AG10803 (cell line): Measurements from ENCODE around the gene ARHGAP15.

Source experiments
- DNase-seq: peaks from one replicate; pipeline ENCODE4 v3.0.0; 2010; ENCODE audit warnings: low read depth
- H3K4me3 ChIP-seq: 2 replicates; pipeline ENCODE4 v1.5.1; 2011; ENCODE audit warnings: mild to moderate bottlenecking, low read length, control low read depth
- CTCF ChIP-seq: conservative IDR thresholded peaks from 2 replicates; pipeline ENCODE4 v1.5.1; 2011; ENCODE audit warnings: mild to moderate bottlenecking, low read length, control low read depth, inconsistent platforms

ARHGAP15 gene

GRCh38 chr2:143779021-143779420, 649.8 kb downstream of the ARHGAP15 start:
- DNase-seq = peak; percentile 59
- no peak for TF ChIP-seq CTCF
- no peak overlapping the region for H3K4me3 ChIP-seq

GRCh38 chr2:143786026-143786765, 657.0 kb downstream of the ARHGAP15 start:
- TF ChIP-seq CTCF = no peak
- no peak for DNase-seq
- no peak overlapping the region for H3K4me3 ChIP-seq

GRCh38 chr2:143787674-143788073, 658.5 kb downstream of the ARHGAP15 start:
- no peak for DNase-seq
- H3K4me3 ChIP-seq = no peak overlapping the region
- no peak for TF ChIP-seq CTCF

- no peak for DNase-seq
- no peak overlapping the region for H3K4me3 ChIP-seq
Observed at GRCh38 chr2:143792602-143793001, 663.4 kb downstream of the ARHGAP15 start.

GRCh38 chr2:143793381-143793780, 664.2 kb downstream of the ARHGAP15 start:
- no peak for TF ChIP-seq CTCF
- DNase-seq = no peak
- H3K4me3 ChIP-seq = no peak overlapping the region

More at GRCh38 chr2:143792602-143793001, 663.4 kb downstream of the ARHGAP15 start:
- no peak for TF ChIP-seq CTCF

GRCh38 chr2:143796051-143796450, 666.8 kb downstream of the ARHGAP15 start:
- no peak for DNase-seq
- no peak for TF ChIP-seq CTCF

GRCh38 chr2:143801561-143801960, 672.3 kb downstream of the ARHGAP15 start:
- no peak for DNase-seq

More at GRCh38 chr2:143796051-143796450, 666.8 kb downstream of the ARHGAP15 start:
- no peak overlapping the region for H3K4me3 ChIP-seq

More at GRCh38 chr2:143801561-143801960, 672.3 kb downstream of the ARHGAP15 start:
- no peak overlapping the region for H3K4me3 ChIP-seq
- TF ChIP-seq CTCF = no peak
